Measurements from ENCODE around the gene AGAP1. TPM values are rescaled to one million over a fixed set of nuclear protein-coding genes. Genes with fewer than 3 reads are reported as not detected.

The AGAP1 gene
- total RNA-seq, 1 experiment from 2014 or later = 56.4 TPM

DNA sequence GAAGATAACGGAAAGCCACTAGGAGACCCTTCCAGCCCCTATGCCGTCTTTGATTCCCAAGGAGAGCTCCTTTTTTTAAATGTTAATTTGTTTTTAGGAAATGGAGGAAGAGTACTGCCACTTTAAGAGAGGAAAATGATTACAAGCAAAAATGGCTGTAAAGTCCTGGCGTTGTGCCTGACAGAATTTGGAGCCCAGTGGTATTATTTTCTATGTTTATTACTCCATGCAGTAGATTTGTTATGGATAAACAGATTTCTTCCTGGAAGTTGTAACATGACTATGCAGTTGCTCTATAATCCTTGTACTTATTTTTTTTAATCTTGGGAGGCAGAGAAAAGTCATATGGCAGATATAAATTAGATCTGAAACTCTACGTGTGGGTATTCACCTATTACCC, 533.0 kb downstream of the AGAP1 start:
- H3K4me1 Mint-ChIP-seq (ENCODE audit: low read depth, unreplicated experiment) = no peaks in the 10 kb centered on the region

GRCh38 chr2:236028066-236028465, 534.2 kb downstream of the AGAP1 start:
- Mint-ChIP-seq H3K36me3 (ENCODE audit: insufficient read depth, unreplicated experiment) (peaks cover 6% of the 10 kb centered on the region), H3K27ac (ENCODE audit: unreplicated experiment) (no peak overlapping the region), H3K4me1 (ENCODE audit: low read depth, unreplicated experiment) (no peaks in the 10 kb centered on the region), H3K9me3 (ENCODE audit: low read depth, unreplicated experiment) (peaks cover 8% of the 10 kb centered on the region), H3K4me3 (ENCODE audit: low read depth, unreplicated experiment) (no peak overlapping the region), H3K27me3 (ENCODE audit: unreplicated experiment) (no peaks in the 10 kb centered on the region)
- TF ChIP-seq, protein P1, sequence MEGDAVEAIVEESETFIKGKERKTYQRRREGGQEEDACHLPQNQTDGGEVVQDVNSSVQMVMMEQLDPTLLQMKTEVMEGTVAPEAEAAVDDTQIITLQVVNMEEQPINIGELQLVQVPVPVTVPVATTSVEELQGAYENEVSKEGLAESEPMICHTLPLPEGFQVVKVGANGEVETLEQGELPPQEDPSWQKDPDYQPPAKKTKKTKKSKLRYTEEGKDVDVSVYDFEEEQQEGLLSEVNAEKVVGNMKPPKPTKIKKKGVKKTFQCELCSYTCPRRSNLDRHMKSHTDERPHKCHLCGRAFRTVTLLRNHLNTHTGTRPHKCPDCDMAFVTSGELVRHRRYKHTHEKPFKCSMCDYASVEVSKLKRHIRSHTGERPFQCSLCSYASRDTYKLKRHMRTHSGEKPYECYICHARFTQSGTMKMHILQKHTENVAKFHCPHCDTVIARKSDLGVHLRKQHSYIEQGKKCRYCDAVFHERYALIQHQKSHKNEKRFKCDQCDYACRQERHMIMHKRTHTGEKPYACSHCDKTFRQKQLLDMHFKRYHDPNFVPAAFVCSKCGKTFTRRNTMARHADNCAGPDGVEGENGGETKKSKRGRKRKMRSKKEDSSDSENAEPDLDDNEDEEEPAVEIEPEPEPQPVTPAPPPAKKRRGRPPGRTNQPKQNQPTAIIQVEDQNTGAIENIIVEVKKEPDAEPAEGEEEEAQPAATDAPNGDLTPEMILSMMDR (IDR thresholded peaks at IDR 0.05; ENCODE audit: unreplicated experiment) = no peak
- CTCF ChIA-PET = no interaction called here
- intact Hi-C loops (cut with micrococcal nuclease; ENCODE audit: unreplicated experiment) = no loop called here
- no peak for DNase-seq
- no TSS peak for BruUV-seq (replicated peaks)

More for the DNA sequence above, 533.0 kb downstream of the AGAP1 start:
- intact Hi-C loops (cut with micrococcal nuclease; ENCODE audit: unreplicated experiment) = no loop called here
- no peak for DNase-seq
- Mint-ChIP-seq H3K27me3 (ENCODE audit: unreplicated experiment) (no peaks in the 10 kb centered on the region), H3K9me3 (ENCODE audit: low read depth, unreplicated experiment) (peaks cover 8% of the 10 kb centered on the region), H3K27ac (ENCODE audit: unreplicated experiment) (no peak overlapping the region), H3K4me3 (ENCODE audit: low read depth, unreplicated experiment) (no peak overlapping the region), H3K36me3 (ENCODE audit: insufficient read depth, unreplicated experiment) (peaks cover 6% of the 10 kb centered on the region)
- BruUV-seq (replicated peaks) = no TSS peak
- TF ChIP-seq, protein P1 (IDR thresholded peaks at IDR 0.05; ENCODE audit: unreplicated experiment) = no peak
- CTCF ChIA-PET = no interaction called here

DNA sequence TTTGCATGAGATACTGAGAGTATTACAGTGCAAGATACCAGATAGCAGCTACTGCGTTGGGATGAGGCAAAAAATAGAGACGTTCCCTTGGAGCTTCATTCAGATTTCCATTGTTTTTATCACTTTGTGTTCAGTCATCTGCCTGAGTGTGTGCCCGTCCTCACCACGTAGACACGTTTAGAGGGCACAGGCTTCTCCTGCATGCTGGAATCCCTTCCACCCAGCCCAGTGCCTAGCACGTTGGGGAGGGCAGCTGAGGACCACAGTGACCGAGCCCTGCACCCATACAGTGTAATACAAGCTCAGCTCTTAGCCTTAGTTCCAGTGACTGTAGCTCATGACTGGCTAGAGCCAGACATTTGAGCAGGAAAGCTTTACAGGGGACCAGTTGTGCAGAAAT, 539.6 kb downstream of the AGAP1 start:
- no peak for DNase-seq

GRCh38 chr2:236034974-236035373, 541.1 kb downstream of the AGAP1 start:
- DNase-seq = no peak
- Mint-ChIP-seq H3K9me3 (ENCODE audit: low read depth, unreplicated experiment) (peaks cover 6% of the 10 kb centered on the region), H3K27me3 (ENCODE audit: unreplicated experiment) (no peaks in the 10 kb centered on the region), H3K4me1 (ENCODE audit: low read depth, unreplicated experiment) (no peaks in the 10 kb centered on the region), H3K27ac (ENCODE audit: unreplicated experiment) (no peak overlapping the region), H3K36me3 (ENCODE audit: insufficient read depth, unreplicated experiment) (no peaks in the 10 kb centered on the region), H3K4me3 (ENCODE audit: low read depth, unreplicated experiment) (no peak overlapping the region)
- intact Hi-C loops (cut with micrococcal nuclease; ENCODE audit: unreplicated experiment) = no loop called here
- TF ChIP-seq, protein P1 (IDR thresholded peaks at IDR 0.05; ENCODE audit: unreplicated experiment) = no peak
- no TSS peak for BruUV-seq (replicated peaks)
- CTCF ChIA-PET = no interaction called here

More for the DNA sequence above, 539.6 kb downstream of the AGAP1 start:
- H3K27me3 Mint-ChIP-seq (ENCODE audit: unreplicated experiment) = no peaks in the 10 kb centered on the region
- TF ChIP-seq, protein P1 (IDR thresholded peaks at IDR 0.05; ENCODE audit: unreplicated experiment) = no peak
- H3K4me3 Mint-ChIP-seq (ENCODE audit: low read depth, unreplicated experiment) = no peak overlapping the region
- BruUV-seq (replicated peaks) = no TSS peak
- CTCF ChIA-PET = no interaction called here
- no peaks in the 10 kb centered on the region for H3K4me1 Mint-ChIP-seq (ENCODE audit: low read depth, unreplicated experiment)
- H3K27ac Mint-ChIP-seq (ENCODE audit: unreplicated experiment) = no peak overlapping the region
- peaks cover 6% of the 10 kb centered on the region for H3K36me3 Mint-ChIP-seq (ENCODE audit: insufficient read depth, unreplicated experiment)
- peaks cover 8% of the 10 kb centered on the region for H3K9me3 Mint-ChIP-seq (ENCODE audit: low read depth, unreplicated experiment)
- intact Hi-C loops (cut with micrococcal nuclease; ENCODE audit: unreplicated experiment) = no loop called here

Measured in Calu3 (cell line).